Measurements from ENCODE around the gene NRXN2. TPM values are rescaled to one million over a fixed set of nuclear protein-coding genes. Genes with fewer than 3 reads are reported as not detected.

NRXN2 gene
- total RNA-seq, 4 donors from 2014 or later: 0.21 to 0.72 (median 0.64) TPM; not detected in 1

DNA sequence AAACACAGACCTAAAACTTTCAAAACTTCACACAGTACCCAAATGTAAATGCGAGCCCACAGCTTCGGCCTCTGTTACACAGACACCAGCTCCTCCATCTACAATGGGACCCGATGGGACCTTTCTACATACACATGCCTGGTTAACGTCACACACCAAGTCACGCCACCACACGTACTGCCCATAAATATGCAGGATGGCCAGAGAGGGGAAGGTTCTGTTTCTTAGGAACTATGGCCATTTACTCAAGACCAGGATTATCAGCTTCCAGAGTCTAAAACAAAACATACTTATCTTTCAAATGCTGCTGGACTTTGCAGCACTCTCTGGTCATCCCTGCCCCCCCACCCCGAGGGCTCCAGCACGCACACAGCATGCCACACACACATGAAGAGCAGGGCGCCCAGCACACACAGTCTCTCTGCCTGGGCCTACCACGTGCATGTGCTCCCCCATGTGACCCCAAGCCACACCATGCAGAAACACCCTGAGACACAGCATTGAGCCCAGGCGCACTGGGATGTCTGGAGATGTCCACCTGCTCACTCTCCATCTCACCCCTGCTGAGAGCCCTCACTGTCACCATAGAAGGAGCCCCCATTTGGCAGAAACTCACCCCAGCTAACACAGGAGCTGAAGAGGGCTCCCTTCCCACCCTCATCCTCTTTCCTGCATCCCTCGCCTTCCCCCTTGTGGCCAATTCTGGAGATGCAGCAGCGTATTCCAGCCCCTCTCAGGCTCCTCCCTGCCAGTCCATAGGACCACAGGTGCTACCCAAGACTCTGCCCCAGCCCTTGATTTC is 70.2 kb downstream of the NRXN2 start:
- H3K27me3 ChIP-seq: peaks cover 13% of the 10 kb centered on the region
- 59% methylated on average over 10 of the region's 13 CpGs for WGBS
- H3K9me3 ChIP-seq: no peaks in the 10 kb centered on the region
- TF ChIP-seq POLR2AphosphoS5 (IDR thresholded peaks at IDR 0.05): no peak
- TF ChIP-seq, protein P1, sequence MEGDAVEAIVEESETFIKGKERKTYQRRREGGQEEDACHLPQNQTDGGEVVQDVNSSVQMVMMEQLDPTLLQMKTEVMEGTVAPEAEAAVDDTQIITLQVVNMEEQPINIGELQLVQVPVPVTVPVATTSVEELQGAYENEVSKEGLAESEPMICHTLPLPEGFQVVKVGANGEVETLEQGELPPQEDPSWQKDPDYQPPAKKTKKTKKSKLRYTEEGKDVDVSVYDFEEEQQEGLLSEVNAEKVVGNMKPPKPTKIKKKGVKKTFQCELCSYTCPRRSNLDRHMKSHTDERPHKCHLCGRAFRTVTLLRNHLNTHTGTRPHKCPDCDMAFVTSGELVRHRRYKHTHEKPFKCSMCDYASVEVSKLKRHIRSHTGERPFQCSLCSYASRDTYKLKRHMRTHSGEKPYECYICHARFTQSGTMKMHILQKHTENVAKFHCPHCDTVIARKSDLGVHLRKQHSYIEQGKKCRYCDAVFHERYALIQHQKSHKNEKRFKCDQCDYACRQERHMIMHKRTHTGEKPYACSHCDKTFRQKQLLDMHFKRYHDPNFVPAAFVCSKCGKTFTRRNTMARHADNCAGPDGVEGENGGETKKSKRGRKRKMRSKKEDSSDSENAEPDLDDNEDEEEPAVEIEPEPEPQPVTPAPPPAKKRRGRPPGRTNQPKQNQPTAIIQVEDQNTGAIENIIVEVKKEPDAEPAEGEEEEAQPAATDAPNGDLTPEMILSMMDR (IDR thresholded peaks at IDR 0.05): peak; percentile 60 to 87
- H3K36me3 ChIP-seq: no peaks in the 10 kb centered on the region
- H3K27ac ChIP-seq: no peak overlapping the region
- H3K4me3 ChIP-seq: no peak overlapping the region
- H3K4me1 ChIP-seq: peaks cover 5% of the 10 kb centered on the region
- DNase-seq (ENCODE audit: low spot score in 2 of 2): peak in 1 of 2 donors; percentile 79

DNA sequence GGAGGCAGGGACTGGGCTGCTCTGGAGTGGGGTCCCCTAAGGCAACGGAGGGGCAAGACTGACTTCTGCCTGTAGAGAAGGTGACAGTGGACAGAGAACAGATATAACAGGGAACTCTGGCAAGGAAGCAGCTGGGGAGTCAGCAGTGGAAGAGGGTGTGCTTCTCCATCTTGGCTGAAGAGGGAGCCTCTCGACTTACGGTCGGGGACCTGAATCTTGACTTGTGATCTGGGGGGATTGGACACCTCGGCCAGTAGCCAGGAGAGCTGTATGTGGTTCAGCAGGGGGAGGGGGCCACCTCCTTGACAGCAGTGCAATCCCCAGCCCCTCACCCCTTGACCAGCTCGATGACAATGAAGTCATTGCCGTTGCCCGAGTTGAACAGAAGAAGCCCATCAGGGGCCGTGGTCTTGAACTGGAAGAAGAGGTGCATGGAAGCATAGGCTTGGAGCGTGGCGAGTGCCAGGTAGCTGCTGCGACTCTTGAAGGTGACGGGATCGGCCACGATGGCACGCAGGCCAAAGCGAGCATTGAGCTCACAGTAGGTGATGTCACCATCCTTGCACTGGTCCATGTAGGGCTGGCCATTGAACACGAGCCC is 72.0 kb downstream of the NRXN2 start:
- Histone ChIP-seq H3K4me3 (no peak overlapping the region), H3K27ac (no peak overlapping the region), H3K9me3 (no peaks in the 10 kb centered on the region), H3K27me3 (peaks cover 19% of the 10 kb centered on the region), H3K36me3 (no peaks in the 10 kb centered on the region), H3K4me1 (peaks cover 2% of the 10 kb centered on the region)
- DNase-seq (ENCODE audit: low spot score in 2 of 2): no peak
- TF ChIP-seq POLR2AphosphoS5 (IDR thresholded peaks at IDR 0.05) (no peak), POLR2A (IDR thresholded peaks at IDR 0.05) (no peak), EP300 (IDR thresholded peaks at IDR 0.05) (no peak)
- TF ChIP-seq, protein P1 (IDR thresholded peaks at IDR 0.05): peak in 1 of 2 donors; percentile 48
- 70% methylated on average over 18 of the region's 18 CpGs for WGBS

DNA sequence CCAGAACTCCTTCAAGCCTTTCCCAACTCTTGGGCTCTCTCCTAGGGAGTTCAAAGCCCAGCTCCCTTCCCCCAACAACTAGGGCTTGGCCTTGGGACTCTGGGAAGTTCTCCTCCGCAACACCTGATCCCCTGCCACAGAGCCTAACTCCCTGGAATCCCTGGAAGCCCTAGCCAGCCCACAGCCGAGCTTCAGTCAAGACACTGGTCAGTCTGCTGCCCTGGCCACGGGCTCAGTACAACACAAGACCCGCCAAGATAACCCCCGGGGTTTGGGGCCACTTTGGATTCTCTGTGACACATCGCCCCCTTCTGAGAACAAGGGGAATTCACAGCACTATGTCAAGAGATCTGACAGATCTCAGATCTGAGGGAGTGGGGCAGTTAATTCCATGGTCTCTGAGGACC is 73.7 kb downstream of the NRXN2 start:
- TF ChIP-seq, protein P1 (IDR thresholded peaks at IDR 0.05): peak in 1 of 2 donors; percentile 20
- no peak for TF ChIP-seq EP300 (IDR thresholded peaks at IDR 0.05)
- Histone ChIP-seq H3K4me1 (peaks cover under 1% of the 10 kb centered on the region), H3K27me3 (peaks cover 34% of the 10 kb centered on the region), H3K27ac (no peak overlapping the region), H3K4me3 (no peak overlapping the region), H3K36me3 (no peaks in the 10 kb centered on the region), H3K9me3 (no peaks in the 10 kb centered on the region)
- no peak for DNase-seq (ENCODE audit: low spot score in 2 of 2)
- 33% methylated on average over 4 of the region's 6 CpGs for WGBS

DNA sequence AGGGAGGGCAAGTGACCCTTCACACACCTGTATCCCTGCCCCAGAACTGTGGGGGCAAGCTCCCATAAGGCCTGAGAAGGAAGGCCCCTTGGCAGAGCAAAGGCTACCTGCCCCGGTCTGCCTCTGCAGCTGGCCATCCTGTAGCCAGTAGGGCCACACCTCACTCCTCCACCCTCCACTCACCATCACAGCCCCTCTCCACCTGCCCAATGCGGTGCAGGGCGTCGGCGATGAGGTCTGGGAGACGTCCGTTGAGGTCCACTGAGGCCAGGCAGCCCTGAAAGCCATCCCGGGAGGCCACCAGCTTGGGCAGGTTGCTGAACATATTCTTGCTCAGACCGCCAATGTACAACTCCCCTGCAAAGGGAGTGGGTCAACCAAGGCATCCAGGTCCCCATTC is 74.4 kb downstream of the NRXN2 start:
- TF ChIP-seq, protein P1 (IDR thresholded peaks at IDR 0.05): no peak
- TF ChIP-seq EP300 (IDR thresholded peaks at IDR 0.05) (no peak), POLR2AphosphoS5 (IDR thresholded peaks at IDR 0.05) (no peak), POLR2A (IDR thresholded peaks at IDR 0.05) (no peak)
- Histone ChIP-seq H3K27me3 (peaks cover 42% of the 10 kb centered on the region), H3K4me1 (peaks cover 7% of the 10 kb centered on the region), H3K36me3 (no peaks in the 10 kb centered on the region), H3K9me3 (no peaks in the 10 kb centered on the region), H3K4me3 (no peak overlapping the region), H3K27ac (no peak overlapping the region)
- 95% methylated on average over 7 of the region's 9 CpGs for WGBS
- no peak for DNase-seq (ENCODE audit: low spot score in 2 of 2)

DNA sequence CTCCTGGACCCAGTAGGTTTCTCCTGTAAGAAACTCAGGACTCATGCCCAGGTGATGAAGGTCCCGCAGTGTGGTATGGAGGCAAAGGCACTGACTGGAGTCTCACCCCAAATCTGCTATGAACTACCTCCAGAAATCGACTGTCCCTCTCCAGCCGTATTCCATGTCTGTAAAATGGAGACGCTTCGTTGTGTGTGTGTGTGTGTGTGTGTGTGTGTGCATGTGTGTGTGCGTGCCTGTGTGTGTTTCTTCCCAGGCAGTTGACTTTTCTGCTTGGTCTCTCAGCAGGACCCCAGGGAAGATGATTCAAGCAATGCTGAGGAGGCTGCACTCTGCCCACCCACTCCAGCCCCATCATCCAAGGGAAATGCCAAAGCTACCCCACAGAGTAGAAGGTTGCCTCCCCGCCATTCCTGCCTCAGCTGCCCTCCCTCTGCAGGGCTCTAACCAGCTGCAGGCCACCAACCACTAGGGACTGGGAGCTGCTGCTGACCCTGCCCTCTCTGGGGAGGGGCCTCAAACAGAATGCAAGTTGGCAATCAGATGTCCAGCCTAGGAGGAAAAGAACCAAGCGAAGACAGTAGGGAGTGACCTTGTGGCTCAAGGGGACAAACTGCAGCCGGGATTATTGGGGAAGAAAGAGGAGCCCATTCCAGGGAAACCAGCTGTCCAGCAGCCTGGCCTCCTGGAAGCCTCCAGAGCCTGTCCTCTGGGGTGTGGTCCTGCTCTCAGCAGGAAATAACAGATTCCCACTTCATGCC is 75.8 kb downstream of the NRXN2 start:
- Histone ChIP-seq H3K27me3 (peaks cover 55% of the 10 kb centered on the region), H3K4me1 (peaks cover 16% of the 10 kb centered on the region), H3K9me3 (no peaks in the 10 kb centered on the region), H3K36me3 (no peaks in the 10 kb centered on the region), H3K27ac (no peak overlapping the region), H3K4me3 (no peak overlapping the region)
- DNase-seq (ENCODE audit: low spot score in 2 of 2): no peak
- TF ChIP-seq POLR2A (IDR thresholded peaks at IDR 0.05): no peak
- no peak for TF ChIP-seq POLR2AphosphoS5 (IDR thresholded peaks at IDR 0.05)
- WGBS: 74% methylated on average over 9 of the region's 9 CpGs
